ENCODE measurements around the gene NPDC1. TPM values are rescaled to one million over a fixed set of nuclear protein-coding genes. Genes with fewer than 3 reads are reported as not detected.

NPDC1 gene
- total RNA-seq, 4 donors from 2014 or later = 25.2 to 221 (median 59.2) TPM

GRCh38 chr9:137052998-137053943, 7.3 kb upstream of the NPDC1 start:
- no peaks in the 10 kb centered on the region for H3K36me3 ChIP-seq
- DNase-seq = no peak
- no peak overlapping the region for H3K27ac ChIP-seq
- peak overlapping the region in 1 of 2 donors; percentile 19 for H3K4me3 ChIP-seq
- peaks cover 6 to 29% of the 10 kb centered on the region in 2 donors for H3K4me1 ChIP-seq
- TF ChIP-seq CTCF (IDR thresholded peaks at IDR 0.05) (no peak), POLR2A (IDR thresholded peaks at IDR 0.05) (no peak)
- peaks cover 5 to 13% of the 10 kb centered on the region in 2 donors for H3K27me3 ChIP-seq
- no peaks in the 10 kb centered on the region for H3K9me3 ChIP-seq
- intact Hi-C loops (cut with DNase I; ENCODE audit: low total_unique reads) = no loop called here

GRCh38 chr9:137052293-137052692, 6.3 kb upstream of the NPDC1 start:
- peaks cover 6 to 29% of the 10 kb centered on the region in 2 donors for H3K4me1 ChIP-seq
- TF ChIP-seq CTCF (IDR thresholded peaks at IDR 0.05) (no peak), POLR2A (IDR thresholded peaks at IDR 0.05) (no peak)
- H3K9me3 ChIP-seq = no peaks in the 10 kb centered on the region
- H3K27me3 ChIP-seq = peaks cover 5 to 13% of the 10 kb centered on the region in 2 donors
- DNase-seq = no peak
- intact Hi-C loops (cut with DNase I; ENCODE audit: low total_unique reads) = no loop called here
- no peak overlapping the region for H3K4me3 ChIP-seq
- H3K36me3 ChIP-seq = no peaks in the 10 kb centered on the region
- no peak overlapping the region for H3K27ac ChIP-seq

GRCh38 chr9:137051145-137051724, 5.3 kb upstream of the NPDC1 start:
- DNase-seq = no peak
- Histone ChIP-seq H3K4me1 (peaks cover 6 to 32% of the 10 kb centered on the region in 2 donors), H3K27me3 (peaks cover 5 to 13% of the 10 kb centered on the region in 2 donors)

GRCh38 chr9:137050570-137050969, 4.6 kb upstream of the NPDC1 start:
- H3K36me3 ChIP-seq = no peaks in the 10 kb centered on the region
- peaks cover 5 to 29% of the 10 kb centered on the region in 2 donors for H3K4me1 ChIP-seq
- no peaks in the 10 kb centered on the region for H3K9me3 ChIP-seq
- TF ChIP-seq CTCF (IDR thresholded peaks at IDR 0.05) (no peak), POLR2A (IDR thresholded peaks at IDR 0.05) (no peak)
- DNase-seq = no peak
- no peak overlapping the region for H3K4me3 ChIP-seq
- no peak overlapping the region for H3K27ac ChIP-seq
- peaks cover 5 to 13% of the 10 kb centered on the region in 2 donors for H3K27me3 ChIP-seq
- intact Hi-C loops (cut with DNase I; ENCODE audit: low total_unique reads) = no loop called here

More at GRCh38 chr9:137051145-137051724, 5.3 kb upstream of the NPDC1 start:
- Histone ChIP-seq H3K27ac (no peak overlapping the region), H3K36me3 (no peaks in the 10 kb centered on the region), H3K4me3 (no peak overlapping the region), H3K9me3 (no peaks in the 10 kb centered on the region)
- intact Hi-C loops (cut with DNase I; ENCODE audit: low total_unique reads) = no loop called here
- TF ChIP-seq POLR2A (IDR thresholded peaks at IDR 0.05) = no peak
- TF ChIP-seq CTCF (IDR thresholded peaks at IDR 0.05) = no peak
